ENCODE data around the gene NMT2. TPM values are rescaled to one million over a fixed set of nuclear protein-coding genes. Genes with fewer than 3 reads are reported as not detected.

Gene NMT2
- total and polyA plus RNA-seq, 4 donors = 9.6 to 19.1 (median 17.0) TPM

- TF ChIP-seq HNF4A (conservative IDR thresholded peaks at IDR 0.05) (no peak), FOXA1 (IDR thresholded peaks at IDR 0.05) (no peak), REST (IDR thresholded peaks at IDR 0.05) (no peak), JUND (IDR thresholded peaks at IDR 0.05) (no peak)
These were observed 79.8 kb downstream of the NMT2 start, which contains the start of gene ACBD7 (continued) for GRCh38 chr10:15088428-15089261.

DNA sequence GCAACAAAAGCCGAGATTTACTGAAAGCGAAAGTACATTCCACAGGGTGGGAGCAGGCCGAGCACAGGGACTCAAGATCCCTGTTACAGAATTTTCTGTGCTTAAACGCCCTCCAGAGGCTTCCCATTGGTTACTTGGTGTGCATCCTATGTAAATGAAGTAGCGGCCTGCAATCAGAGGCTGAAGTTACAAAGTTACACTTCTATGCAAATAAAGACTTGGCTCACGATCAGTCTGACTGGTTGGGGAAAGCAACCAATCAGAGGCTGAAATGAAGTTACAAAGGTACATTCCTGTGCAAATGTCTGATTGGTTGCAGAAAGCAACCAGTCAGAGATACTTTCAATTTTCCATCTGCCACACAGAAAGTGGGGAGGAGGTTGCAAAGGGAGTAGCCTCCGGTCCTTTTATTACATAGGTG lies 84.0 kb downstream of the NMT2 start:
- no peaks in the 10 kb centered on the region for H3K27me3 ChIP-seq (ENCODE audit: control insufficient read depth in 4 of 4, insufficient read depth in 4 of 4, low read length in 3 of 4)
- peak overlapping the region in 1 of 2 donors; percentile 47 for H3K9ac ChIP-seq (ENCODE audit: low read depth in 1 of 2, low read length in 2 of 2)
- H3K4me3 ChIP-seq (ENCODE audit: low read depth in 1 of 3, low read length in 3 of 3) = peak overlapping the region; percentile 24 to 62 (median 43)

More for the DNA sequence above, 84.0 kb downstream of the NMT2 start:
- no peak for DNase-seq (ENCODE audit: low spot score)
- TF ChIP-seq TAF1 (conservative IDR thresholded peaks at IDR 0.05) (no peak), EGR1 (IDR thresholded peaks at IDR 0.05; ENCODE audit: low read depth in 2 of 2) (no peak), GABPA (IDR thresholded peaks at IDR 0.05 in 1 of 2, conservative IDR thresholded peaks at IDR 0.05 in 1 of 2) (no peak), JUND (IDR thresholded peaks at IDR 0.05) (peak in 1 of 2 donors; percentile 44), FOXA1 (IDR thresholded peaks at IDR 0.05) (peak; percentile 55), NR2F2 (IDR thresholded peaks at IDR 0.05) (no peak), FOXA2 (IDR thresholded peaks at IDR 0.05) (peak; percentile 87), HNF4G (IDR thresholded peaks at IDR 0.05) (no peak), HNF4A (conservative IDR thresholded peaks at IDR 0.05) (peak; percentile 39 to 55), YY1 (IDR thresholded peaks at IDR 0.05) (no peak), CTCF (IDR thresholded peaks at IDR 0.05; ENCODE audit: low read depth, low read length, missing input control) (no peak), SP1 (IDR thresholded peaks at IDR 0.05) (peak; percentile 82), RXRA (IDR thresholded peaks at IDR 0.05) (no peak), RAD21 (IDR thresholded peaks at IDR 0.05) (peak in 1 of 2 donors; percentile 44), REST (IDR thresholded peaks at IDR 0.05) (peak; percentile 28)
- TF ChIP-seq, protein P1, sequence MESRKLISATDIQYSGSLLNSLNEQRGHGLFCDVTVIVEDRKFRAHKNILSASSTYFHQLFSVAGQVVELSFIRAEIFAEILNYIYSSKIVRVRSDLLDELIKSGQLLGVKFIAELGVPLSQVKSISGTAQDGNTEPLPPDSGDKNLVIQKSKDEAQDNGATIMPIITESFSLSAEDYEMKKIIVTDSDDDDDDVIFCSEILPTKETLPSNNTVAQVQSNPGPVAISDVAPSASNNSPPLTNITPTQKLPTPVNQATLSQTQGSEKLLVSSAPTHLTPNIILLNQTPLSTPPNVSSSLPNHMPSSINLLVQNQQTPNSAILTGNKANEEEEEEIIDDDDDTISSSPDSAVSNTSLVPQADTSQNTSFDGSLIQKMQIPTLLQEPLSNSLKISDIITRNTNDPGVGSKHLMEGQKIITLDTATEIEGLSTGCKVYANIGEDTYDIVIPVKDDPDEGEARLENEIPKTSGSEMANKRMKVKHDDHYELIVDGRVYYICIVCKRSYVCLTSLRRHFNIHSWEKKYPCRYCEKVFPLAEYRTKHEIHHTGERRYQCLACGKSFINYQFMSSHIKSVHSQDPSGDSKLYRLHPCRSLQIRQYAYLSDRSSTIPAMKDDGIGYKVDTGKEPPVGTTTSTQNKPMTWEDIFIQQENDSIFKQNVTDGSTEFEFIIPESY (IDR thresholded peaks at IDR 0.05) = peak; percentile 32
- TF ChIP-seq, protein P2, sequence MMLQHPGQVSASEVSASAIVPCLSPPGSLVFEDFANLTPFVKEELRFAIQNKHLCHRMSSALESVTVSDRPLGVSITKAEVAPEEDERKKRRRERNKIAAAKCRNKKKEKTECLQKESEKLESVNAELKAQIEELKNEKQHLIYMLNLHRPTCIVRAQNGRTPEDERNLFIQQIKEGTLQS (IDR thresholded peaks at IDR 0.05) = peak; percentile 23
- TF ChIP-seq, protein P3, sequence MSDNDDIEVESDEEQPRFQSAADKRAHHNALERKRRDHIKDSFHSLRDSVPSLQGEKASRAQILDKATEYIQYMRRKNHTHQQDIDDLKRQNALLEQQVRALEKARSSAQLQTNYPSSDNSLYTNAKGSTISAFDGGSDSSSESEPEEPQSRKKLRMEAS (IDR thresholded peaks at IDR 0.05) = no peak
- no peaks in the 10 kb centered on the region for H3K9me3 ChIP-seq (ENCODE audit: control insufficient read depth in 4 of 4, low read length in 3 of 4)
- H3K36me3 ChIP-seq (ENCODE audit: control insufficient read depth in 4 of 4, insufficient read depth in 3 of 4, low read depth in 1 of 4, low read length in 3 of 4) = no peaks in the 10 kb centered on the region
- WGBS = 25% methylated on average over 7 of the region's 7 CpGs
- H3K4me1 ChIP-seq (ENCODE audit: control insufficient read depth in 4 of 4, insufficient read depth in 4 of 4, low read length in 3 of 4) = peaks cover 0 to 15% (median 10%) of the 10 kb centered on the region in 4 donors
- no peak overlapping the region for H3K27ac ChIP-seq (ENCODE audit: low read depth in 1 of 2, low read length in 2 of 2)
